Activated naive CD4-positive, alpha-beta T cell (primary cell): ENCODE measurements around the gene RAB1B.

Experiments used
- DNase-seq, 4 experiments: peaks; one replicate each; lab custom pipeline; 2025; lab: John Stamatoyannopoulos, UW

RAB1B gene

GRCh38 chr11:66284526-66285078 is 16.2 kb downstream of the RAB1B start:
- DNase-seq: no peak

DNA sequence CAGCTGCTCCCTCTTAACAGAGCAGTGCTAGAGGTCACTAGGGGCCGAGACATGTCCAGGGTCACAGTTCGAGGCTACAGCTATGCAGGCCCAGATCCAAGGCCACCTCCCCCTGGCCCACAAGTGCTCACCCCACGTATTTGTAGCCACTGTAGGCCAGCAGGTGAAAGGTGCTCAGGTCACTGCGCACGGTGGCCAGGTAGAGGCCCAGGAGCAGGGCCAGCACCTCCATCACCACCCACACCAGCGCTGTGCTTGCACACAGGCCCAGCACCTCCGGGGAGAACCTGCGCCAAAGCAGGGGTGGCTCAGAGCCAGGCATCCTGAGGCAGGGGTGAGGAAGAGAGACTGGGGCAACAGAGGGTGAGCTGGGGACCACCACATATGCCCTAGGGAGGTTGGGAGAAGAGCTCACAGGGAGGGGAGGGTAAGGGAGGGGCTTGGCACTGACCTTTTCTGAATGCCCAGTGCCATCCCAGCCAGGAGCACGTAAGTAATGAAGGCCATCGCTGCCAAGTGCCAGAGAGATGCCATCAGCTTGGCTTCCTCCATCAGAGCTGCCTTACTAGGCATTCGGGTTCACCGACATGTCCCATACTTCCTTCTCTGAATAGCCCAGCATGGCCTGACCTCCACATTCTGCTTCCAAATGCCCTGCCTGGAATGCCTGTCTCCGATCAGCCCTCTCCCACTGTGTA is 17.0 kb downstream of the RAB1B start:
- DNase-seq: no peak

DNA sequence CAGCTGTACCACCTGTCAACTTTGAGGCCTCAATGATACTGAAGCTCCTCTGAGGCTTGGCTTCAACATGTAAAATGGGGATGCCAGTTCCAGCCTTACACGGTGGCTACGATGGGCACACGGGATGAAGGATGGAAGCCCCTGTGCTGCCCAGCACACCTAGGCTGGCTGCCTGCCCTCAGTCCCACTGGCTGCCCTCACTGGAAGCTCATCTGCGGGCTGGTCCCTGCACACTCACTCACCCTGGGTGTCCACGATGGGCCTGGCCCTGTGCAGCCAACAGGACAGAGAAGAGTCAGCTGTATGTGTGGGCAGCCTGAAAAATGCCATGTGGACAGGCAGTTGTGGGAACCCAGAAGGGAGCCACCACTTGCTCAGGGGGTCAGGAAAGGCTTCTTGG is 18.3 kb downstream of the RAB1B start:
- DNase-seq: no peak

- no peak for DNase-seq
Measured at GRCh38 chr11:66287211-66287888, 18.9 kb downstream of the RAB1B start.

GRCh38 chr11:66287889-66288670 is 19.6 kb downstream of the RAB1B start:
- DNase-seq: no peak

DNA sequence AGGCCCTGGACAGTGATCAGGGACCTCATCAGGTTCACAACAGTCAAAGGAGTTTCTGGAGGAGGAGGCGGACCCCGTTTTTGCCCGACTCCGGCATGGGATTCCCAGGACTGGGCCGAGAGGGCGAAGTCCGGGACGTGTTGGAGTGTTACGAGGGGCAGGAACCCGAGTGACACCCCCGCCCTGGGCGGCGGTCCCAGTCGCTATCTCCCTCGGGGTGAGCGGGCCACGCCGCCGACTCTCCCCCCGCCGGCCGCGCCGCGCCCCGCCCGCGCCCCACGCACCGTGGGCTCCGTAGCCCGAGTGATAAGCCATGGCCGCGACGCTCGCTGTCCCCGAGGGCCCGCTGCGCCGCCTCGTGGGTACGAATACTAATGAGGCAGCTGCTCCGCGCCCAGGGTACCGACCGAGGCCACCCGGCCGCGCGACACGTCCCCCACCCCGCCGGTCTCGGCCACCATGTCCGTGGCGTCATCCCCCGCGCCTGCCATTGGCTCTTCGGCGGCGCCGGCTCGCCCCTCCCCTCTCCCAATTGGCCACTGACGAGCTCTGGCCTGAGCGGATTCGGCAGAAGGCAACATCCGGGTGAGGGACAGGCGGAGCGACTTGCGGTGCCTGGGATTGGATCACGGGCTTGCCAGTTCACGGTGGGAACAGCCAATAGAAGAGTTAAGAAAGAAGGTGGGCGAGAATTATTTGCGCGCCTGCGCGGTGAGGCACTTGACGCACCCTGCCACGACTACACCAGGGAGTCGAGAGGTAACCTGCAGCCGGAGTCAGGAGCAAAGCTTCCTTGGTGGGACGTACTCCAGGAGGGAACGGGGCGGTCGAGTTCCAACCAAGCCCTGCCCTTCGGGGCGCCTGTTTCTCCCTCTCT is 20.5 kb downstream of the RAB1B start, which contains the start of gene YIF1A:
Gene YIF1A (minus strand): TSS at position 473 of the 877 bp plus-strand sequence. CDS start 158 bp downstream, at position 315.
- DNase-seq: peak; percentile 92 to 97 (median 94)

DNA sequence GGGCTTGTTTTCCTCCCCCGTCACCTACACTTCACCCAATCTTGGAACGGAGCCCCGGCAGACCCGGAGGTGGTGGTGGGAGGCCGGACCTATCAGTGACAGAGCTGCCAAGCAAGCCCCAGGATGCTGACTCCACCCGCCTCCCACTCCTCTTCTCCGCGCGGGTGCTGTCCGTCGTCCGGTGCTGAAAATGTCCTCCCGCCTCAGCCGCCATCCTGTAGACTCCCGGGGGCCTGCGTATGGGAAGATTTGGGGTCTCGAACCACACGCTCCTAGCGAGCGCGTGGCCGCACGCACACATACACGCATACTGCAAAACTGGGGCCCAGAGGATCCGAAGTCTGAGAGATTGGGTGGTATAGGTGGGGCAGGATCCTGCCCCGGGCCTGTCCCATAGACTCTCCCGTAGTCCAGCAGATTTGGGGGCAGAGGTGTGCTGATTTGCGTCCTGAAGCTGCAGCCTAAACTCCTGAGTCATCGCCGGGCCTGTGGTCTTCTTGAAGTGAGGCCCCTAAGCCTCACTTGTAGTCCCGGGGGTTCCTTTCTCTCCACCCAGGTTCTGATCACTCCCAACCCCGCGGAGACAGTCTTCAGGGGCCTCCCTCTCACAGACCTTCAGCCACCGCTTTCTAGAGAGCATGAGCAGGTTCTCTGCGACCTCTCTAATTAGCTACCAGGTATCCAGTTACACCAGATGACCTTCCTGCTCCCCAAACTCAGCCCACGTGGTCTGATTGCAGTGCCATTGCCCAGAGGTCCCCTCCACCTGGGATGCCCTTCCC is 21.3 kb downstream of the RAB1B start:
- peak; percentile 68 to 80 (median 74) for DNase-seq

DNA sequence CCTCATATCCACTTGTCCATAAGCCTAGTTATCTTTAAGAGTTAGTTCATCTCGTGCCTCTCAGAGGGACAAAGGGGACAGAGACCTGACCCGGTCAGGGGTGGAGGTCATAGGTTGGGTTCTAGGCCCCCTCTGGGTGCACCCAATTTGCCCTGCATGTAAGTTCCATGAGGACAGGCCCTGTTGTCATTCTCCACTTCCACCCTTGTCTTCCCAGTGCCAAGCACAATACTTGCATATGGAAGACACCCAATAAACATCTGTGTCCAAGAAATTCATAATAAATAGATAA is 21.8 kb downstream of the RAB1B start:
- no peak for DNase-seq

DNA sequence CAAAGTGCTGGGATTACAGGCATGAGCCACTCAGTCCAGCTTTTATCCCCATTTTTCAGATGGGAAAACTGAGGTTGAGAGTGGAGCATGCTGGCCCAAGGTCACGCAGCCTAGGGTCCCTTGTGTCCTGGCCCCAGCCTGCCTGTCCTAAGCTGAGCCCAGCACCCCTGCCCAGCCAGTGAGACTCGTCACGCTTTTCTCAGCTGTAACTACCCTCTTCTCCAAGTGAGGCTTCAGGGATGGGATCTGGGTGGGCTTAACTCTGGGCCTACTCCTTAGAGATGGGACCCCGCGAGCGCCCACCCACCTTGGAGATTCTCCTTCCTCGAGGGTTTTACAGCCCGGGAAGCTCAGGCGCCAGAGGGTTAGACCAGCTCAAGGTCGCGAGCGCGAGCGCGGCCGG is 22.9 kb downstream of the RAB1B start:
- DNase-seq: no peak

- DNase-seq: no peak
Measured at GRCh38 chr11:66291706-66292542, 23.5 kb downstream of the RAB1B start, which contains the start of gene TMEM151A. Gene TMEM151A, plus strand, starts transcription at chr11:66291894. Its CDS starts 120 bp downstream, at chr11:66292014.

DNA sequence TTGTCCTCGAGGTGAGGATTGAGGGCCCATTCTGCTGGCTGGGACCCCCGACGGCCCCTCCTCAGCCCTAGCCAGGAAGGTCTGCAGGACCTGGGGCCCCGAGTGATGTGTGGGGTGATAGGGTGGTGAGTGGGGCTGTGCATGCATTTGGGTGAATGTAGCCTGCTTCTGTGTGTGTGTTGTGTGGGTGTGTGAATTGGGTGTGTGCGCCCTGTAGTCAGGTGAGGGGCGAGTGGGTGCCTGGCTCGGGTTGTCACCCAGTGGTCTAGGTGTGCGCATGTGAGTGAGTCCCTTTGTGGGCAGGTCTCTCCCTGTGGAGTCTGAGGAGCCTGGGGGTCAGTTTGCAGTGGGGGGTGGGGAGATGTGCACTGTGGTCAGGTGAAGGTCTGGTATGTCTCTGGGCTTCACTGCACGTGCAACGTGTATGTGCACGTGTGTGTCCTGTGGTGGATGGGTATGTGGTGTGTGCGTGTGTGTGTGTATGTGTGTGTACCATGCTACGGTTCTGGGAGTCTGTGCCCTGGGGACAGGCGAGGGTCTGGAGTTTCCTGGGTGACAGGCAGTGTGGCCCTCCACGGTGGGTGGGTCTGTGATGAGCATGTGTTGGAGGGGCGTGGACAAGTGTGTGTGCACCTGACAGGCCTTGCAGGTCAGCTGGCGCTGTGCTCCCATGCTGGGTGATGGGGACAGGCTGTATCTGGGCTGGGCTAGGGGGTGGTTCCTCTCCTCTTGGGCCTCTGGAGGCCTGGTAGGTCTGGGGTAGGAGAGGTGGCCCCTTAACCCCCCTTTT is 24.3 kb downstream of the RAB1B start:
- no peak for DNase-seq

DNA sequence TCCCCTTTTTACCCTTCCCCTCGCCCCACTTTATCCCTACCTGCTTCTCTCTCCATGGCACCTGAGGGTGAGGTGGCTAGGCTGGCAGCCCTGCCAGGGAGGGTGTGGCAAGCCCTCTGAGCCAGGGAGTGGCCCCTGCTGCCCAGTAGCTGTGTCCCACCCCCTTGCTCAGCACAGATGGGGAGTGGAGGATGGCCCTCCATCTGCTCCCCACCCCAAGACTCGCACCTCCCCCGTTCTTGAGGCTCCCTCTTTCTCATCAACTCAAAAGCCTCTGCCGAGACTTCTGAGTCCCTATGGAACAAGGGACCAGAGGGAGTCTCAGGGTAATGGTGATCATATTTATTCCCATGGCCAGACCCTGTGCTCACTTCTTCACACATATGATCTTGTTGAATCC is 24.9 kb downstream of the RAB1B start:
- no peak for DNase-seq

- no peak for DNase-seq
Measured at GRCh38 chr11:66293777-66294625, 25.6 kb downstream of the RAB1B start.

DNA sequence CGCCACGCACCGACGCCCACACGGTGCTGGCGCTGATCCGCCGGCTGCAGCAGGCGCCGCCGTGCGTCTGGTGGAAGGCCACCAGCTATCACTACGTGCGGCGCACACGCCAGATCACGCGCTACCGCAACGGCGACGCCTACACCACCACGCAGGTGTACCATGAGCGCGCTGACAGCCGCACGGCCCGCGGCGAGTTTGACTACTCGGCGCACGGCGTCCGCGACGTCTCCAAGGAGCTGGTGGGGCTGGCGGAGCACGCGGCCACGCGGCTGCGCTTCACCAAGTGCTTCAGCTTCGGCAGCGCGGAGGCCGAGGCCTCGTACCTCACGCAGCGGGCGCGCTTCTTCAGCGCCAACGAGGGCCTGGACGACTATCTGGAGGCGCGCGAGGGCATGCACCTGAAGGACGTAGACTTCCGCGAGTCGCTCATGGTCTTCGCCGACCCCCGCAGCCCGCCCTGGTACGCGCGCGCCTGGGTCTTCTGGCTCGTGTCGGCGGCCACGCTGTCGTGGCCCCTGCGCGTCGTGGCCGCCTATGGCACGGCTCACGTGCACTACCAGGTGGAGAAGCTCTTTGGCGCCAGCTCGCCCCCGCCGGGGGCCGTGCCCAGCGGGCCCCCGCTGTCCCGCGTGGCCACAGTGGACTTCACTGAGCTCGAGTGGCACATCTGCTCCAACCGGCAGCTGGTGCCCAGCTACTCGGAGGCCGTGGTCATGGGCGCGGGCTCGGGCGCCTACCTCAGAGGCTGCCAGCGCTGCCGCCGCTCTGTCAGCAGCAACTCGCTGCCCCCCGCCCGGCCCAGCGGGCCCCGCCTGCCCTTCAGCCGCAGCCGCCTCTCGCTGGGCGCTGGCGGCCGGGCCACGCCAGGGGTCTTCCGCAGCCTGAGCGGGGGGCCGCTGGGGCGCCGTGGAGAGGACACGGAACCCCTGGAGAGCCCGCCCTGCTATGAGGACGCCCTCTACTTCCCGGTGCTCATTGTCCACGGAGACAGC is 26.5 kb downstream of the RAB1B start:
- no peak for DNase-seq

DNA sequence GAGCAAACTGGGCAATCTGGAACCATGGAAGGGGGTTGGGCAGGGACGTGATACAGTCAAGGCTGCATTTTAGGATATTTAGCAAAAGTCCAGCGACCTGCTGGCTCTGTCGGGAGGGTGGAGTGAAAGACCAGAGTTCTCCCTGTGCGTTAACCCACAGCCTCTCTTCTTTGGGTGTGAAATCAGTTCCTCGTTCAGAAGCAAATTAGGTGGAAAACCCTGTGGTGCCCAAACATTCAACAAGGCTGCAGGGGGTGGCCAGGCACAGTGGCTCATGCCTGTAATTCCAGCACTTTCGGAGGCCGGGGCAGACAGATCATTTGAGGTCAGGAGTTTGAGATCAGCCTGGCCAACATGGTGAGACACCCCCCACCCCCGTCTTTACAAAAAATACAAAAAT is 29.2 kb downstream of the RAB1B start:
- DNase-seq: no peak

- DNase-seq: no peak
Measured at GRCh38 chr11:66299186-66299585, 30.7 kb downstream of the RAB1B start.

GRCh38 chr11:66302656-66303055 is 34.2 kb downstream of the RAB1B start:
- DNase-seq: no peak
